Kidney epithelial cell (primary cell): ENCODE data around the gene DBNDD2. TPM values are rescaled to one million over a fixed set of nuclear protein-coding genes. Genes with fewer than 3 reads are reported as not detected.

Experiments
- DNase-seq: peaks from one replicate; pipeline ENCODE4 v3.0.0-alpha.2; 2010; ENCODE audit warnings: low read depth
- H3K27me3 ChIP-seq: 2 replicates; pipeline ENCODE4 v1.6.0; 2011; ENCODE audit warnings: low read length; ENCODE audit not compliant: control insufficient read depth, insufficient read depth
- H3K36me3 ChIP-seq: 2 replicates; pipeline ENCODE4 v1.5.1; 2011; ENCODE audit warnings: low read length; ENCODE audit not compliant: control insufficient read depth, insufficient read depth
- H3K4me3 ChIP-seq: 2 replicates; pipeline ENCODE4 v1.5.1; 2011; ENCODE audit warnings: low read depth, mild to moderate bottlenecking, control low read depth, low read length
- total RNA-seq: library from RNA; depleted of rRNA; stranded (reverse); fragments of >200 nt; gene quantifications from 2 replicates; pipeline ENCODE4 v1.2.3, GENCODE V29; 2015
- TF ChIP-seq, protein P1 (sequence below): IDR thresholded peaks from 2 replicates; pipeline ENCODE4 v1.5.1; 2011; ENCODE audit warnings: mild to moderate bottlenecking, moderate library complexity, low read length, control low read depth, inconsistent platforms; ENCODE audit not compliant: insufficient read depth, poor library complexity, severe bottlenecking

DBNDD2 gene
- total RNA-seq, 1 donor from 2014 or later, result 57.2 TPM

DNA sequence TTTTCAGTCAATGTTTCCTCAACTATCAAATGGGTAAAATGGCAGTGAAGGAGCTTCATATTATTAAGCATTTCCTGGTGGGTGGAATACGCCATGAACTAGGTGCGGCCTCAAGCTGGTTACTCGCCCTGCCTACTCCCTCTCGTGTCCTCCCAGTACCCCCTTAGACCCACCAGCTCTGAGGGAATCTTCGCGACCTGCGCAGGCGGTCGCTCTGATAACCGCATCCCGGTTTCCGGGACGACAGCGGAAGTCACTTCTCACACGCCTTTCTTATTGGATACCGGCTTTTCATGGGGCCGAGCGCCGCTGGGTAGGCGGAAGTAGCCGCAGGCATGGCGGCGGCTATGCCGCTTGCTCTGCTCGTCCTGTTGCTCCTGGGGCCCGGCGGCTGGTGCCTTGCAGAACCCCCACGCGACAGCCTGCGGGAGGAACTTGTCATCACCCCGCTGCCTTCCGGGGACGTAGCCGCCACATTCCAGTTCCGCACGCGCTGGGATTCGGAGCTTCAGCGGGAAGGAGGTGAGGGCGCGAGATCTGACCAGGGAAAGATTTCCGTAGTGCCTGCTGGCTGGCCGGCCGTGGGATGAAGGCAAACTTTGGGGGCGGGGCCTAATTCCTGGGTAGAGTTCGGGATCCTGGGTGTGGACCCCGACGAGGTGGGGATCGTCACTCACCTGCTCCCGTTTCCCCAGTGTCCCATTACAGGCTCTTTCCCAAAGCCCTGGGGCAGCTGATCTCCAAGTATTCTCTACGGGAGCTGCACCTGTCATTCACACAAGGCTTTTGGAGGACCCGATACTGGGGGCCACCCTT lies 7.9 kb downstream of the DBNDD2 start, which contains the start of gene PIGT:
Gene PIGT, plus strand, starts transcription at position 320 of the 816 bp plus-strand sequence. Its CDS starts 16 bp downstream, at position 336.
- no peaks in the 10 kb centered on the region for H3K27me3 ChIP-seq
- TF ChIP-seq, protein P1, sequence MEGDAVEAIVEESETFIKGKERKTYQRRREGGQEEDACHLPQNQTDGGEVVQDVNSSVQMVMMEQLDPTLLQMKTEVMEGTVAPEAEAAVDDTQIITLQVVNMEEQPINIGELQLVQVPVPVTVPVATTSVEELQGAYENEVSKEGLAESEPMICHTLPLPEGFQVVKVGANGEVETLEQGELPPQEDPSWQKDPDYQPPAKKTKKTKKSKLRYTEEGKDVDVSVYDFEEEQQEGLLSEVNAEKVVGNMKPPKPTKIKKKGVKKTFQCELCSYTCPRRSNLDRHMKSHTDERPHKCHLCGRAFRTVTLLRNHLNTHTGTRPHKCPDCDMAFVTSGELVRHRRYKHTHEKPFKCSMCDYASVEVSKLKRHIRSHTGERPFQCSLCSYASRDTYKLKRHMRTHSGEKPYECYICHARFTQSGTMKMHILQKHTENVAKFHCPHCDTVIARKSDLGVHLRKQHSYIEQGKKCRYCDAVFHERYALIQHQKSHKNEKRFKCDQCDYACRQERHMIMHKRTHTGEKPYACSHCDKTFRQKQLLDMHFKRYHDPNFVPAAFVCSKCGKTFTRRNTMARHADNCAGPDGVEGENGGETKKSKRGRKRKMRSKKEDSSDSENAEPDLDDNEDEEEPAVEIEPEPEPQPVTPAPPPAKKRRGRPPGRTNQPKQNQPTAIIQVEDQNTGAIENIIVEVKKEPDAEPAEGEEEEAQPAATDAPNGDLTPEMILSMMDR, result no peak
- DNase-seq, result peak; percentile 52
- H3K36me3 ChIP-seq, result peaks cover under 1% of the 10 kb centered on the region
- H3K4me3 ChIP-seq, result peak within 1 kb of the TSS; percentile 69

DNA sequence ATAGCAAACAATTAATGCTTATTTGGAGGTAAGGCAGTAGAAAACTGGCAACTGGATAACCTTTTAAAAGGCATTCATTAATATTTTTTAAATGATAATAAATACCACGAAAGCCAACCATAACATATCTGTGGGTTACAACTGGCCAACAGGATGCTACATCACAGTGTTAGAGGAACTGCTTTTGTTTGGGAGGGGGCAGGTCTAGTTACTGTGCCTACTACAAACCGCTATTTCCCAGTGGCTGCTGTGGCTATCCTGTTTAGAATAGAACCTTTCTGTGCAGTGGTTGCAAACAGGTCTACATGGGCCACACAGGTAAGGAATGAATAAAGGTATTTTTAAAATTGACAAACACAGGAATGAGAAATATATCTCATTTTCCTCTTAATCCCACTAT lies 8.8 kb downstream of the DBNDD2 start:
- no peak for DNase-seq
- Histone ChIP-seq H3K27me3 (no peaks in the 10 kb centered on the region), H3K36me3 (peaks cover 2% of the 10 kb centered on the region), H3K4me3 (peak overlapping the region; percentile 69)
- TF ChIP-seq, protein P1, result no peak

GRCh38 chr20:45419188-45420091 lies 11.4 kb downstream of the DBNDD2 start:
- H3K36me3 ChIP-seq, result peaks cover 4% of the 10 kb centered on the region
- no peaks in the 10 kb centered on the region for H3K27me3 ChIP-seq
- peak; percentile 85 for DNase-seq
- no peak overlapping the region for H3K4me3 ChIP-seq
- TF ChIP-seq, protein P1, result no peak

DNA sequence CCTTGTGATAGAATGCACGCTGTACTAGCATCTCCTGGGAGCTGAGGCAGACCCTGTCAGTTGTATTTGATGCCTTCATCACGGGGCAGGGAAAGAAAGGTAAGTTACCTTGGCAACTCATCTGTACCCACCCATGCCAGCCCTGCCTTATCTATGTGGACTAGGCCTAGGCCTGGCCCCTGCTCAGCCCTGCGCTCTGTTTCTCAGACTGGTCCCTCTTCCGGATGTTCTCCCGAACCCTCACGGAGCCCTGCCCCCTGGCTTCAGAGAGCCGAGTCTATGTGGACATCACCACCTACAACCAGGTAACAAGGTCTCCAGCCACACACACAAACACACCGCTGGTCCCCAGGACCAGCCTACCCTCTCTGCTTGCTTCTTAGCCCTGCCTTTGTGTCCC lies 12.0 kb downstream of the DBNDD2 start:
- Histone ChIP-seq H3K4me3 (no peak overlapping the region), H3K27me3 (no peaks in the 10 kb centered on the region), H3K36me3 (peaks cover 4% of the 10 kb centered on the region)
- no peak for DNase-seq
- TF ChIP-seq, protein P1, result no peak

- H3K27me3 ChIP-seq, result no peaks in the 10 kb centered on the region
- TF ChIP-seq, protein P1, result no peak
- peaks cover 4% of the 10 kb centered on the region for H3K36me3 ChIP-seq
- no peak for DNase-seq
- H3K4me3 ChIP-seq, result no peak overlapping the region
Measured at GRCh38 chr20:45423700-45424099, 15.6 kb downstream of the DBNDD2 start.
